ENCODE measurements around the gene MED19.

The MED19 gene

DNA sequence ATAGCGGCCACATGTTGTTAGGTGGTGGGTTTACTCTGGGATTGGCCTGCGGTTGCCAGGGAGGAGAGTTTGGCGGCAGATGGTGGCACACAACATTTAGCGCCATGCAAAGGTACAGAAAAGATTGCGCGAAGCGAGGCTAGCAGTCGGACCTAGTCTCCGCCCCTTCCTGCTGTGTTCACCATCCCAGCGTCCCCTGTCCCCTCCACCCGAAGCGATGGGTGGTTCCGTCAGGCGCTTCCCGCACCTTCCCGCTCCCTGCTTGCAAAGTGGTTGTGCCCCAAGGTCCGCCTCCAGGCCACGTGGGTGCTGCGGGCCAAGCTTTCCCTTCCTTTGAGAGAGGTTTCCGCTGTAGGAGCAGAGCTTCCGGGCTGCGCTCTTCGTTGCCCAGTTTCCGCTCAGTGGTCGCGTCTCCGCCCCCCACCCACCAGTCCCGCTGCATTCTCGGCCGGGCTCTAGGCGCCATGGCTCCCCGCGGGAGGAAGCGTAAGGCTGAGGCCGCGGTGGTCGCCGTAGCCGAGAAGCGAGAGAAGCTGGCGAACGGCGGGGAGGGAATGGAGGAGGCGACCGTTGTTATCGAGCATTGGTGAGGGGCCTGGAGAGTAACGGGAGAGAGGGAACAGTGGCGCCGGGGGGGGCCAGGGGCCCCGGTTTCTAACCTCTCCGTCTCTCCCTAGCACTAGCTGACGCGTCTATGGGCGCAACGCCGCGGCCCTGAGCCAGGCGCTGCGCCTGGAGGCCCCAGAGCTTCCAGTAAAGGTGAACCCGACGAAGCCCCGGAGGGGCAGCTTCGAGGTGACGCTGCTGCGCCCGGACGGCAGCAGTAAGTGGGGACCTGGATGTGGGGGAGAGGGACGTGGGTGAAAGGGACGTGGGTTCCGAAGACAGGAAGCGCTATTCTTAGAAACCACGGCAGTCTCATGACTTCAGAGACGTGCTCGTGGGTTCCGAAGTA, 29.4 kb upstream of the MED19 start, which contains the start of gene SELENOH (continued):
- no peak for TF ChIP-seq CSRNP3 (CRISPR knock-in tag; IDR thresholded peaks at IDR 0.05)
- TF ChIP-seq ZNF70 (CRISPR knock-in tag; IDR thresholded peaks at IDR 0.05), result no peak
- no peak for TF ChIP-seq PPARA (CRISPR knock-in tag; IDR thresholded peaks at IDR 0.05; ENCODE audit: borderline replicate concordance)
- peak; percentile 37; the same call in 1 of the 2 replicates for TF ChIP-seq ZNF8 (CRISPR knock-in tag; IDR thresholded peaks at IDR 0.05)
- no peak for TF ChIP-seq ISL1 (CRISPR knock-in tag; IDR thresholded peaks at IDR 0.05)
- TF ChIP-seq ZC3H10 (CRISPR knock-in tag; IDR thresholded peaks at IDR 0.05), result peak; percentile 33
- no peak for TF ChIP-seq OSR1 (CRISPR knock-in tag; IDR thresholded peaks at IDR 0.05)
- TF ChIP-seq CREB5 (CRISPR knock-in tag; IDR thresholded peaks at IDR 0.05; ENCODE audit: low read depth), result peak; percentile 70; the same call in 1 of the 2 replicates
- TF ChIP-seq CSDC2 (CRISPR knock-in tag; IDR thresholded peaks at IDR 0.05), result no peak
- TF ChIP-seq SNAI2 (CRISPR knock-in tag; IDR thresholded peaks at IDR 0.05), result no peak
- TF ChIP-seq ZFP3 (CRISPR knock-in tag; IDR thresholded peaks at IDR 0.05), result no peak
- peak; percentile 37; the same call in 1 of the 2 replicates for TF ChIP-seq GLIS3 (CRISPR knock-in tag; IDR thresholded peaks at IDR 0.05)
- TF ChIP-seq ZNF565 (CRISPR knock-in tag; conservative IDR thresholded peaks at IDR 0.05; ENCODE audit: low read depth), result 0 out of 2 replicates have a peak, but pooled peaks have one; percentile 52
- TF ChIP-seq, protein P1, sequence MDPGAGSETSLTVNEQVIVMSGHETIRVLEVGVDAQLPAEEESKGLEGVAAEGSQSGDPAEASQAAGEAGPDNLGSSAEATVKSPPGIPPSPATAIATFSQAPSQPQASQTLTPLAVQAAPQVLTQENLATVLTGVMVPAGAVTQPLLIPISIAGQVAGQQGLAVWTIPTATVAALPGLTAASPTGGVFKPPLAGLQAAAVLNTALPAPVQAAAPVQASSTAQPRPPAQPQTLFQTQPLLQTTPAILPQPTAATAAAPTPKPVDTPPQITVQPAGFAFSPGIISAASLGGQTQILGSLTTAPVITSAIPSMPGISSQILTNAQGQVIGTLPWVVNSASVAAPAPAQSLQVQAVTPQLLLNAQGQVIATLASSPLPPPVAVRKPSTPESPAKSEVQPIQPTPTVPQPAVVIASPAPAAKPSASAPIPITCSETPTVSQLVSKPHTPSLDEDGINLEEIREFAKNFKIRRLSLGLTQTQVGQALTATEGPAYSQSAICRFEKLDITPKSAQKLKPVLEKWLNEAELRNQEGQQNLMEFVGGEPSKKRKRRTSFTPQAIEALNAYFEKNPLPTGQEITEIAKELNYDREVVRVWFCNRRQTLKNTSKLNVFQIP (CRISPR knock-in tag; IDR thresholded peaks at IDR 0.05; ENCODE audit: borderline replicate concordance, low read depth), result no peak
- TF ChIP-seq TOX (CRISPR knock-in tag; IDR thresholded peaks at IDR 0.05; ENCODE audit: borderline replicate concordance), result no peak
- no peak for TF ChIP-seq ZFP30 (CRISPR knock-in tag; IDR thresholded peaks at IDR 0.05)

GRCh38 chr11:57735619-57736298, 23.7 kb upstream of the MED19 start:
- no peak for ATAC-seq
- TF ChIP-seq ZNF70 (CRISPR knock-in tag; IDR thresholded peaks at IDR 0.05) (no peak), BACH2 (CRISPR knock-in tag; IDR thresholded peaks at IDR 0.05; ENCODE audit: borderline replicate concordance) (no peak), CREB5 (CRISPR knock-in tag; IDR thresholded peaks at IDR 0.05; ENCODE audit: low read depth) (no peak)

DNA sequence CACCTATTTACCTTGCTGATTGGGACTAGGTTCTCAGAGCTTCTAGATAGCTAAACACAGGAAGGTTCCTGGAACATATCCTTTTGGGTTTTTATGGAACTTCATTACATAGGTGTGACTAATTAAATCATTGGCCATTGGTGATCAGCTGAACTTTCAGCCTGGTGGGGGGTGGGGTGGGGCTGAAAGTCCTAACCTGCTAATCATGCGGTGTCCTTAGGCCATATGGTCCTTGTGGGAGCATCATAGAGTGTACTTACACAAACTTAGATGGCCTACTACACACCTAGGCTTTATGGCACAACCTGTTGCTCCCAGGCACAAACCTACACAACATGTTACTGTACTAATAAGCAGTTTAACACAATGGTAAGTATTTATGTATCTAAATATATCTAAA, 20.6 kb upstream of the MED19 start:
- no peak for ATAC-seq
- TF ChIP-seq ZNF8 (CRISPR knock-in tag; IDR thresholded peaks at IDR 0.05) (no peak), GLIS3 (CRISPR knock-in tag; IDR thresholded peaks at IDR 0.05) (no peak)

DNA sequence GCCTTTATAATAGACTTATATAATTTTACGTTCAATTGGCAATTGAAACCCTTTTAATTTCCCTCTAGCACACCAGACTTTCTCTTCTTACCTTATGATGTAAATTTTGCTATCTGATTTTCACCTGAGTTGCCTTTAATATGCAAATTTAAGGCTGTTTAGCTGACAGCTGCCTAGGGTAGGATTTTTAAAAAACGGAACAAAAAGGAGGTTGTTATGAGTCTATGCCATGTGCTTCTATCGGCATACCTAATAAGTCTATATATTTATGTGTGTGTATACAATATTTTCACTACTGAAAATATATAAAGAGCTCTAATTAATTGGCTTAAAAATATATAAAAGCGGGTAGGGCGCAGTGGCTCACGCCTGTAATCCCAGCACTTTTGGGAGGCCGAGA, 17.5 kb upstream of the MED19 start:
- ATAC-seq, result no peak
- TF ChIP-seq TCF4 (CRISPR knock-in tag; IDR thresholded peaks at IDR 0.05; ENCODE audit: borderline replicate concordance) (no peak), SNAI2 (CRISPR knock-in tag; IDR thresholded peaks at IDR 0.05) (no peak), TOX (CRISPR knock-in tag; IDR thresholded peaks at IDR 0.05; ENCODE audit: borderline replicate concordance) (no peak), ZFP30 (CRISPR knock-in tag; IDR thresholded peaks at IDR 0.05) (no peak), PATZ1 (CRISPR knock-in tag; IDR thresholded peaks at IDR 0.05; ENCODE audit: borderline replicate concordance) (no peak), ZNF70 (CRISPR knock-in tag; IDR thresholded peaks at IDR 0.05) (no peak), ZNF8 (CRISPR knock-in tag; IDR thresholded peaks at IDR 0.05) (no peak), CSRNP3 (CRISPR knock-in tag; IDR thresholded peaks at IDR 0.05) (no peak), CREB5 (CRISPR knock-in tag; IDR thresholded peaks at IDR 0.05; ENCODE audit: low read depth) (no peak), PPARA (CRISPR knock-in tag; IDR thresholded peaks at IDR 0.05; ENCODE audit: borderline replicate concordance) (no peak), ZC3H10 (CRISPR knock-in tag; IDR thresholded peaks at IDR 0.05) (no peak)
- TF ChIP-seq, protein P1 (CRISPR knock-in tag; IDR thresholded peaks at IDR 0.05; ENCODE audit: borderline replicate concordance, low read depth), result no peak

Data from SK-N-SH treated with all-trans-retinoic acid at 6 μM for 48 hours (cell line).